Caki2 (cell line): Measurements from ENCODE around the gene PLD1. TPM values are rescaled to one million over a fixed set of nuclear protein-coding genes. Genes with fewer than 3 reads are reported as not detected.
"Not testable (repeated sequence)": the region's sequence is repeated elsewhere in the genome, so short reads cannot be mapped to it uniquely, and the experiment has no call there.

Experiments used
- DNase-seq: peaks from one replicate; pipeline ENCODE4 v3.0.0-alpha.2; 2015; ENCODE audit warnings: low read depth
- in situ Hi-C: cut with HindIII; loops from 2 replicates; pipeline ENCODE4 v1.10.0; 2016; ENCODE audit warnings: low sequenced_read_pairs, low pct_unique_long_range_greater_than_20kb, mixed read lengths
- total RNA-seq: library from RNA; depleted of rRNA; stranded (reverse); fragments of >200 nt; shearing (Covaris generic); gene quantifications from 2 replicates; pipeline ENCODE4 v1.2.3, GENCODE V29; 2014; ENCODE audit warnings: low replicate concordance

The PLD1 gene
- total RNA-seq, 1 experiment from 2014 or later, result 6.4 TPM

GRCh38 chr3:171574556-171575240 lies 235.6 kb downstream of the PLD1 start:
- no peak for DNase-seq
- in situ Hi-C loops, result no loop called here

- DNase-seq, result no peak
- in situ Hi-C loops, result no loop called here
Measured at GRCh38 chr3:171569571-171570132, 240.6 kb downstream of the PLD1 start.

- in situ Hi-C loops, result no loop called here
- no peak for DNase-seq
Measured at GRCh38 chr3:171568766-171569165, 241.5 kb downstream of the PLD1 start.

GRCh38 chr3:171566803-171567422 lies 243.4 kb downstream of the PLD1 start:
- DNase-seq, result peak; percentile 53
- in situ Hi-C loops, result no loop called here

GRCh38 chr3:171565481-171566058 lies 244.7 kb downstream of the PLD1 start:
- in situ Hi-C loops, result no loop called here
- no peak for DNase-seq

GRCh38 chr3:171564748-171565480 lies 245.4 kb downstream of the PLD1 start:
- in situ Hi-C loops, result no loop called here
- no peak for DNase-seq

- in situ Hi-C loops, result no loop called here
- no peak for DNase-seq
Measured at GRCh38 chr3:171563298-171563697, 247.0 kb downstream of the PLD1 start.

GRCh38 chr3:171562459-171562858 lies 247.8 kb downstream of the PLD1 start:
- in situ Hi-C loops, DNase-seq: not testable (repeated sequence)

- in situ Hi-C loops, result no loop called here
Measured at GRCh38 chr3:171561596-171562323, 248.5 kb downstream of the PLD1 start.

GRCh38 chr3:171559586-171559985 lies 250.7 kb downstream of the PLD1 start:
- no peak for DNase-seq
- in situ Hi-C loops, result no loop called here

More at GRCh38 chr3:171561596-171562323, 248.5 kb downstream of the PLD1 start:
- no peak for DNase-seq

- in situ Hi-C loops, result no loop called here
- DNase-seq, result no peak
Measured at GRCh38 chr3:171558188-171558696, 252.0 kb downstream of the PLD1 start.

- in situ Hi-C loops, result no loop called here
Measured at GRCh38 chr3:171557173-171557572, 253.1 kb downstream of the PLD1 start.

GRCh38 chr3:171556574-171557145 lies 253.6 kb downstream of the PLD1 start:
- DNase-seq, result peak; percentile 42
- in situ Hi-C loops, result no loop called here

More at GRCh38 chr3:171557173-171557572, 253.1 kb downstream of the PLD1 start:
- no peak for DNase-seq

- in situ Hi-C loops, result no loop called here
- no peak for DNase-seq
Measured at GRCh38 chr3:171556148-171556547, 254.1 kb downstream of the PLD1 start.

- DNase-seq, result no peak
- in situ Hi-C loops, result no loop called here
Measured at GRCh38 chr3:171553086-171553485, 257.2 kb downstream of the PLD1 start.

GRCh38 chr3:171552531-171552930 lies 257.8 kb downstream of the PLD1 start:
- in situ Hi-C loops, result no loop called here
- no peak for DNase-seq

- DNase-seq, result no peak
- in situ Hi-C loops, result no loop called here
Measured at GRCh38 chr3:171551296-171551695, 259.0 kb downstream of the PLD1 start.
